NT2/D1 (cell line): ENCODE results near the gene KCNQ5.
"Not testable (repeated sequence)": the region's sequence is repeated elsewhere in the genome, so short reads cannot be mapped to it uniquely, and the experiment has no call there.

Experiments used
- DNase-seq: peaks from one replicate; pipeline ENCODE4 v3.0.0-alpha.2; 2011; ENCODE audit warnings: low read depth, low spot score
- H3K27me3 ChIP-seq: 2 replicates; pipeline ENCODE4 v1.6.0; 2011; ENCODE audit warnings: mild to moderate bottlenecking; ENCODE audit not compliant: insufficient read length, insufficient read depth
- H3K36me3 ChIP-seq: 2 replicates; pipeline ENCODE4 v1.6.1; 2011; ENCODE audit warnings: mild to moderate bottlenecking, low read length, mixed read lengths; ENCODE audit not compliant: insufficient read depth, insufficient read length
- H3K4me1 ChIP-seq: 2 replicates; pipeline ENCODE4 v1.5.1; 2011; ENCODE audit not compliant: insufficient read depth, insufficient read length
- H3K4me3 ChIP-seq: 2 replicates; pipeline ENCODE4 v1.5.1; 2011; ENCODE audit warnings: low read depth; ENCODE audit not compliant: insufficient read length
- H3K9ac ChIP-seq: 2 replicates; pipeline ENCODE4 v1.6.0; 2011; ENCODE audit warnings: low read depth; ENCODE audit not compliant: insufficient read length
- H3K9me3 ChIP-seq: 2 replicates; pipeline ENCODE4 v1.5.1; 2011; ENCODE audit warnings: mild to moderate bottlenecking, low read length; ENCODE audit not compliant: insufficient read depth
- SUZ12 ChIP-seq: IDR thresholded peaks from 2 replicates; pipeline ENCODE4 v1.6.1; 2011; ENCODE audit not compliant: insufficient read length, insufficient read depth; ENCODE audit errors: extremely low read depth
- YY1 ChIP-seq: IDR thresholded peaks from 2 replicates; pipeline ENCODE4 v1.6.1; 2011; ENCODE audit not compliant: insufficient read length, insufficient read depth
- ZNF274 ChIP-seq: IDR thresholded peaks from 2 replicates; pipeline ENCODE4 v1.6.1; 2011; ENCODE audit warnings: mild to moderate bottlenecking, low read depth, low read length

Gene KCNQ5

GRCh38 chr6:72869621-72870020 is 247.8 kb downstream of the KCNQ5 start:
- TF ChIP-seq YY1 = no peak
- no peak for TF ChIP-seq SUZ12
- TF ChIP-seq ZNF274 = no peak
- H3K36me3 ChIP-seq = no peaks in the 10 kb centered on the region

DNA sequence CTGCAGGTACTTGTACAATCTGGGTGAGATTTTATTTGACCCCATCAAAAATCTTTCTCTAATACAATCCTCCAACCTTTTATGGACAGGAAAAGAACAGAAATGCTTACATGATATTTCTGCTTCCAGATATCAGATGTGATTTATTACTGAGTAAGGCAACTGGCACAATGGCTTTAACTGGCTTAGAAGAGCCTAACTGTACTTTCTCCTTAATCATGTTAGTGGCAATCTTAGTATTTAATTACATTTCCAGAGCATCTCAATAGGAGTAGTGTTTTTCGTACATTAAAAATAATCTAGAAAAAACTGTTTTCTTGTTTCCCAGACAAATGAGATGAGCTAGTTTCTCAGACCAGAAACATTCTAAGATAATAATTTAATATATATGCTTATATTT is 251.6 kb downstream of the KCNQ5 start:
- Histone ChIP-seq H3K27me3 (no peaks in the 10 kb centered on the region), H3K4me3 (no peak overlapping the region), H3K4me1 (no peaks in the 10 kb centered on the region), H3K9me3 (no peaks in the 10 kb centered on the region), H3K9ac (no peak overlapping the region), H3K36me3 (no peaks in the 10 kb centered on the region)
- no peak for DNase-seq
- no peak for TF ChIP-seq ZNF274
- no peak for TF ChIP-seq SUZ12
- TF ChIP-seq YY1 = no peak

More at GRCh38 chr6:72869621-72870020, 247.8 kb downstream of the KCNQ5 start:
- Histone ChIP-seq H3K9me3 (no peaks in the 10 kb centered on the region), H3K27me3 (no peaks in the 10 kb centered on the region), H3K4me1 (no peaks in the 10 kb centered on the region), H3K9ac (no peak overlapping the region), H3K4me3 (no peak overlapping the region)
- DNase-seq = no peak

GRCh38 chr6:72876256-72876655 is 254.4 kb downstream of the KCNQ5 start:
- Histone ChIP-seq H3K4me3 (no peak overlapping the region), H3K9me3 (no peaks in the 10 kb centered on the region), H3K27me3 (no peaks in the 10 kb centered on the region), H3K9ac (no peak overlapping the region), H3K36me3 (no peaks in the 10 kb centered on the region), H3K4me1 (no peaks in the 10 kb centered on the region)
- DNase-seq = no peak
- no peak for TF ChIP-seq SUZ12
- no peak for TF ChIP-seq ZNF274
- no peak for TF ChIP-seq YY1

DNA sequence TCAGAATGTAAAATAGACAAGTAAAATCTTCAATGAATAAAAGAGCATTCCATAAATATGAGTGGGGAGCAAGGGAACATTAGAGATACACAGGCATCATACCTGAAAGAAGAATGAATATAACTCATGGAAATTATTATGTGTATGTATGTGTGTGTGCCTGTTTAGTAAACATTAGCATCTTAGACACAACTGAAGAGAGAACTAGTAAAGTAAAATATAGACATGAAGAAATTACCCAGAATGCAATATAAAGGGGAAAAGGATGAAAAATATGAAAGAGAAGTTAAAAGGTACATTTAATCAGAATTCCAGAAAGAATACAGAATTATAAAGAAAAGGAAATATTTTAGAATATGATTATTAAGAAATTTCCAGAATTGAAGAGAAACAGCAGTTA is 264.3 kb downstream of the KCNQ5 start:
- H3K4me3 ChIP-seq = no peak overlapping the region
- H3K4me1 ChIP-seq = no peaks in the 10 kb centered on the region
- H3K27me3 ChIP-seq = no peaks in the 10 kb centered on the region
- no peaks in the 10 kb centered on the region for H3K9me3 ChIP-seq
- no peak overlapping the region for H3K9ac ChIP-seq
- no peak for DNase-seq
- no peaks in the 10 kb centered on the region for H3K36me3 ChIP-seq
- TF ChIP-seq SUZ12 (no peak), YY1 (no peak), ZNF274 (no peak)

DNA sequence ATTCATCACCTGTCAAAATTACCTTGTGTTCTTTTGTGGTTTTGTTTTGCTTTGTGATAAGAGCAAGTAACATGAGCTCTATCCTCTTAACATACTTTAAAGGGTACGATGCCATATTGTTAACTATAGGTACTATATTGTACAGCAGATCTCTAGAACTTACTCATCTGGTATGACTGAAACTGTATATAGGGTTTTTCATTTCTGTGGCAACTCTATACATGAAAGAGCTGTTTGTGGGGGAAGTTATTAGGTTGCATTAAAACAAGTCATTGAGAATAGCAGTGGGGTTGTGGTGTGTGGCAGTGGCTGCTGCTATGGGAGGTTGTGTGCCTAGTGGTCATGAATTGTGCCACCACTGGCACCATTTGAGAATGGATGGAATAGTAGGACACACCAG is 268.4 kb downstream of the KCNQ5 start:
- TF ChIP-seq ZNF274 (no peak), SUZ12 (no peak), YY1 (no peak)
- Histone ChIP-seq H3K36me3 (no peaks in the 10 kb centered on the region), H3K4me1 (no peaks in the 10 kb centered on the region), H3K4me3 (no peak overlapping the region), H3K9ac (no peak overlapping the region), H3K27me3 (no peaks in the 10 kb centered on the region), H3K9me3 (no peaks in the 10 kb centered on the region)
- no peak for DNase-seq

GRCh38 chr6:72890671-72891070 is 268.8 kb downstream of the KCNQ5 start:
- no peak for DNase-seq
- TF ChIP-seq ZNF274 (no peak), YY1 (no peak), SUZ12 (no peak)
- no peaks in the 10 kb centered on the region for H3K27me3 ChIP-seq
- no peak overlapping the region for H3K4me3 ChIP-seq
- no peaks in the 10 kb centered on the region for H3K4me1 ChIP-seq
- H3K9me3 ChIP-seq = no peaks in the 10 kb centered on the region
- H3K36me3 ChIP-seq = no peaks in the 10 kb centered on the region
- H3K9ac ChIP-seq = no peak overlapping the region

DNA sequence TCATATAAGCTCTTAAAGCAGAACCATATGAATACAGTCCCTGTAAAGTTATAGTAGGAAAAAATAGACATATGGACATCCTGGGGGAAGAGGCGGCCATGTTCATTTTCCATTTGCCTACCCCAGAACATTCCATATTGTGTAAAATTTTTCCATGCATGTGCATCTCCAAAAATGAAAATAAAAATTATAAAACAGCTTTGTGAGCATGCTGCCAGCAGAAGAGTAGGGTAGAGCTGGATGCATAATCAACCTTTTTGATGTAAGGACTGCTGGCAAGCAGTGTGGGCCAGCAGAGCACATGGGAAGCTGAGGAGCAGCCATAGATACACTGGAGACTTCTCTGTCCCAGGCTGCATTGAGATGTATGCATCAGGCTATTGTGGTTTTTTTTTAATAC is 271.0 kb downstream of the KCNQ5 start:
- Histone ChIP-seq H3K36me3 (no peaks in the 10 kb centered on the region), H3K27me3 (no peaks in the 10 kb centered on the region), H3K9me3 (no peaks in the 10 kb centered on the region), H3K9ac (no peak overlapping the region), H3K4me1 (no peaks in the 10 kb centered on the region), H3K4me3 (no peak overlapping the region)
- no peak for TF ChIP-seq YY1
- TF ChIP-seq SUZ12 = no peak
- no peak for TF ChIP-seq ZNF274
- no peak for DNase-seq

- Histone ChIP-seq H3K9ac (no peak overlapping the region), H3K27me3 (no peaks in the 10 kb centered on the region), H3K4me3 (no peak overlapping the region), H3K4me1 (no peaks in the 10 kb centered on the region), H3K36me3 (no peaks in the 10 kb centered on the region), H3K9me3 (no peaks in the 10 kb centered on the region)
- TF ChIP-seq ZNF274 = no peak
- TF ChIP-seq SUZ12 = no peak
- no peak for DNase-seq
Measured at GRCh38 chr6:72894091-72894490, 272.2 kb downstream of the KCNQ5 start.

DNA sequence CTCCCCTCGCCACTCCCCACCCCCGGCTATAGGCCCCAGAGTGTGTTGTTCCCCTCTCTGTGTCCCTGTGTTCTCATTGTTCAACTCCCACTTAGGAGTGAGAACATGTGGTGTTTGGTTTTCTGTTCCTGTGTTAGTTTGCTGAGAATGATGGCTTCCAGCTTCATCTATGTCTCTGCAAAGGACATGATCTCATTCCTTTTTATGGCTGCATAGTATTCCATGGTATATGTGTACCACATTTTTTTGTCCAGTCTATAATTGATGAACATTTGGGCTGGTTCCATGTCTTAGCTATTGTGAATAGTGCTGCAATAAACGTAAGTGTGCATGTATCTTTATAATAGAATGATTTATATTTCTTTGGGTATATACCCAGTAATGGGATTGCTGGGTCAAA is 276.4 kb downstream of the KCNQ5 start:
- not testable (repeated sequence) for DNase-seq, H3K36me3 ChIP-seq

More for the DNA sequence above, 276.4 kb downstream of the KCNQ5 start:
- H3K27me3 ChIP-seq, H3K9ac ChIP-seq, H3K4me3 ChIP-seq, H3K9me3 ChIP-seq, H3K4me1 ChIP-seq: not testable (repeated sequence)
